K562 (cell line): ENCODE measurements around the gene CRPPA. TPM values are rescaled to one million over a fixed set of nuclear protein-coding genes. Genes with fewer than 3 reads are reported as not detected.

ENCODE experiments used
- ATAC-seq: fragments of 200-7000 bp; cut with Tn5 transposase; 3 replicates; pipeline ENCODE4 v1.9.1; 2020; ENCODE audit warnings: moderate library complexity
- BruUV-seq: library from RNA; stranded (reverse); fragments of 400-500 nt; replicated peaks from 2 replicates; lab custom pipeline; 2021; lab: Mats Ljungman, UMichigan
- CTCF ChIA-PET: fragments of 300-600 bp; formaldehyde crosslinking; extraction: SDS; loops from one replicate; lab custom pipeline; 2021; ENCODE audit warnings: low intra/inter-chr PET ratio; lab: Yijun Ruan, JAX
- POLR2A ChIA-PET: fragments of 300-600, 350-650 bp; sonication (Branson Sonifier 250); formaldehyde crosslinking; extraction: SDS; loops from one replicate; lab custom pipeline; 2021; ENCODE audit warnings: antibody characterized with exemption, inconsistent platforms; lab: Yijun Ruan, JAX
- DNase-seq, 4 experiments: peaks; one replicate each; pipeline versions ENCODE4 v3.0.0 to v3.0.0-alpha.2; 2011 to 2018; ENCODE audit warnings: low spot score in 3 of 4, mixed read lengths in 3 of 4; ENCODE audit errors: extremely low read depth in 1 of 4
- FAIRE-seq: peaks from 2 replicates; lab custom pipeline; 2011; peaks lifted over from hg19 to GRCh38; lab: Jason Lieb, UNC
- H2AFZ ChIP-seq: 2 replicates; pipeline ENCODE4 v1.6.0; 2011; ENCODE audit warnings: low read depth, low read length, control low read depth, inconsistent platforms
- H3K27ac ChIP-seq: fragments of 200-600 bp; 3 replicates; pipeline ENCODE4 v1.8.0; 2011; ENCODE audit warnings: low read depth, mild to moderate bottlenecking, control low read depth, inconsistent platforms, low read length, moderate library complexity, mixed read lengths; ENCODE audit errors: extremely low read depth
- H3K27me3 ChIP-seq, 2 experiments: fragments of 300-600 bp in 1 of 2; 2 replicates in 1 of 2; 3 replicates in 1 of 2; pipeline versions ENCODE4 v1.6.0 to v1.8.0; 2011; ENCODE audit warnings: inconsistent platforms in 2 of 2, low read length in 2 of 2, mild to moderate bottlenecking in 1 of 2, mixed read lengths in 1 of 2, moderate library complexity in 1 of 2; ENCODE audit not compliant: control insufficient read depth in 2 of 2, insufficient read depth in 2 of 2
- H3K36me3 ChIP-seq: fragments of 300-600 bp; 3 replicates; pipeline ENCODE4 v1.8.0; 2011; ENCODE audit warnings: mild to moderate bottlenecking, low read length, inconsistent platforms; ENCODE audit not compliant: control insufficient read depth, insufficient read depth
- H3K4me1 ChIP-seq, 2 experiments: fragments of 200-600 bp in 1 of 2; replicated peaks in 1 of 2; 2 replicates in 1 of 2; 3 replicates in 1 of 2; pipeline versions ENCODE4 v1.5.1 to v1.8.0; 2011; ENCODE audit warnings: inconsistent platforms in 2 of 2, low read length in 2 of 2, mild to moderate bottlenecking in 1 of 2, mixed read lengths in 1 of 2, moderate library complexity in 1 of 2; ENCODE audit not compliant: control insufficient read depth in 2 of 2, insufficient read depth in 2 of 2
- H3K4me2 ChIP-seq: 2 replicates; pipeline ENCODE4 v1.6.1; 2011; ENCODE audit warnings: low read length, control low read depth, inconsistent platforms, mixed read lengths; ENCODE audit not compliant: insufficient read depth
- H3K4me3 ChIP-seq: fragments of 200-600 bp; sonication (generic), shearing (Covaris generic); 2 replicates; pipeline ENCODE4 v1.5.1; 2016; ENCODE audit warnings: control low read depth, inconsistent platforms
- H3K79me2 ChIP-seq: fragments of 200-600 bp; 3 replicates; pipeline ENCODE4 v1.8.0; 2011; ENCODE audit warnings: low read length, inconsistent platforms; ENCODE audit not compliant: control insufficient read depth, insufficient read depth
- H3K9ac ChIP-seq, 2 experiments: 2 replicates each; pipeline versions ENCODE4 v1.6.0 to v1.6.1; 2011; ENCODE audit warnings: low read depth in 2 of 2, low read length in 2 of 2, control low read depth in 1 of 2, inconsistent platforms in 1 of 2, mild to moderate bottlenecking in 1 of 2, mixed read lengths in 1 of 2; ENCODE audit not compliant: insufficient read depth in 1 of 2
- H3K9me1 ChIP-seq: one replicate; pipeline ENCODE4 v1.6.0; 2011; ENCODE audit warnings: inconsistent platforms, mild to moderate bottlenecking, low read length, moderate library complexity; ENCODE audit not compliant: control insufficient read depth, insufficient read depth
- H3K9me3 ChIP-seq: replicated peaks from 2 replicates; pipeline ENCODE4 v1.5.1; 2011; ENCODE audit warnings: low read depth, low read length, inconsistent platforms; ENCODE audit not compliant: control insufficient read depth, insufficient read depth
- H4K20me1 ChIP-seq: replicated peaks from 2 replicates; pipeline ENCODE4 v1.6.1; 2011; ENCODE audit warnings: low read length, inconsistent platforms, mixed read lengths; ENCODE audit not compliant: control insufficient read depth, insufficient read depth
- ARID1B ChIP-seq: fragments of 450-650 bp; IDR thresholded peaks from 2 replicates; pipeline ENCODE4 v1.6.1; 2016; ENCODE audit warnings: antibody characterized with exemption, mild to moderate bottlenecking, inconsistent platforms
- BACH1 ChIP-seq: fragments of 200-800 bp; sonication (Bioruptor generic); IDR thresholded peaks from 2 replicates; pipeline ENCODE4 v1.6.1; 2016; ENCODE audit warnings: missing genetic modification characterization, missing compliant biosample characterization
- EP300 ChIP-seq: IDR thresholded peaks from 2 replicates; pipeline ENCODE4 v1.6.1; 2012; ENCODE audit warnings: low read length, improper control_type of control experiment
- FOXA3 ChIP-seq, 2 experiments: fragments of 450-650 bp in 1 of 2; sonication (generic) in 1 of 2; formaldehyde crosslinking; IDR thresholded peaks in 1 of 2; conservative IDR thresholded peaks in 1 of 2; 2 replicates each; pipeline versions ENCODE4 v1.4.0 to v1.8.0; 2020 to 2022; ENCODE audit warnings: mild to moderate bottlenecking in 2 of 2, missing genetic modification reagents in 1 of 2
- FOXM1 ChIP-seq, 2 experiments: fragments of 450-650 bp in 1 of 2; sonication (generic) in 1 of 2; formaldehyde crosslinking in 1 of 2; IDR thresholded peaks; 2 replicates each; pipeline versions ENCODE4 v1.6.1 to v1.9.0; 2017 to 2022; ENCODE audit warnings: low read depth in 2 of 2, mild to moderate bottlenecking in 2 of 2, missing genetic modification reagents in 1 of 2, moderate library complexity in 1 of 2
- GABPA ChIP-seq: fragments of 200-800 bp; sonication (Bioruptor generic); conservative IDR thresholded peaks from 2 replicates; pipeline ENCODE4 v1.6.1; 2016; ENCODE audit warnings: low read depth, missing genetic modification characterization, missing compliant biosample characterization
- KAT7 ChIP-seq: sonication (generic); formaldehyde crosslinking; IDR thresholded peaks from 2 replicates; pipeline ENCODE4 v1.8.0; 2022; ENCODE audit warnings: missing genetic modification reagents, mild to moderate bottlenecking, borderline replicate concordance
- NFIC ChIP-seq: fragments of 450-650 bp; IDR thresholded peaks from 2 replicates; pipeline ENCODE4 v1.6.1; 2017; ENCODE audit warnings: mild to moderate bottlenecking, inconsistent platforms
- NR2F6 ChIP-seq: fragments of 450-650 bp; formaldehyde crosslinking; IDR thresholded peaks from 2 replicates; pipeline ENCODE4 v1.4.0; 2020; ENCODE audit warnings: mild to moderate bottlenecking
- RAD21 ChIP-seq, 2 experiments: fragments of 250-450 bp in 1 of 2; fragments of 450-650 bp in 1 of 2; sonication (Bioruptor Pico) in 1 of 2; formaldehyde crosslinking in 1 of 2; IDR thresholded peaks in 1 of 2; conservative IDR thresholded peaks in 1 of 2; 2 replicates each; pipeline versions ENCODE4 v1.4.0 to v1.8.0; 2020 to 2022; ENCODE audit warnings: mild to moderate bottlenecking in 2 of 2, moderate library complexity in 1 of 2
- SMARCE1 ChIP-seq: fragments of 450-650 bp; IDR thresholded peaks from 2 replicates; pipeline ENCODE4 v1.7.1; 2016; ENCODE audit warnings: mild to moderate bottlenecking
- SOX6 ChIP-seq: fragments of 450-650 bp; IDR thresholded peaks from 2 replicates; pipeline ENCODE4 v1.6.1; 2014; ENCODE audit warnings: mild to moderate bottlenecking
- TEAD4 ChIP-seq, 2 experiments: sonication (generic) in 1 of 2; formaldehyde crosslinking in 1 of 2; IDR thresholded peaks; 2 replicates each; pipeline versions ENCODE4 v1.6.1 to v1.8.0; 2012 to 2022; ENCODE audit warnings: borderline replicate concordance in 1 of 2, inconsistent platforms in 1 of 2, low read length in 1 of 2, mild to moderate bottlenecking in 1 of 2, missing genetic modification reagents in 1 of 2
- WGBS: fragments of 100-300 bp; shearing (Covaris generic); methylation state at CpG from one replicate; pipeline ENCODE4 v1.1.6; 2016; ENCODE audit warnings: low coverage, mixed read lengths; ENCODE audit not compliant: insufficient coverage; ENCODE audit errors: missing lambda C conversion rate; 5-methylcytosine and 5-hydroxymethylcytosine counted together
- in situ Hi-C: fragments of 300-500 bp; cut with MboI; formaldehyde crosslinking; loops from 4 replicates; pipeline ENCODE4 v1.15.0; 2018; ENCODE audit warnings: inconsistent platforms, mixed read lengths
- intact Hi-C: fragments of 100-400 bp; cut with micrococcal nuclease; formaldehyde crosslinking; loops from 2 replicates; pipeline ENCODE4 v1.14.2; 2022
- polyA plus RNA-seq, 8 experiments: library from polyadenylated mRNA; depleted of rRNA in 4 of 8; stranded (reverse) in 5 of 8; unstranded in 3 of 8; fragments of >200 nt; fragmentation: Nextera tagmentation in 2 of 8; fragmentation: Illumina TruSeq in 1 of 8; extraction: Ambion mirVana in 2 of 8; extraction: Trizol in 1 of 8; gene quantifications; 2 replicates each; pipeline versions ENCODE4 v1.2.1 to v1.2.3, GENCODE V29; 2011 to 2014; ENCODE audit warnings: inconsistent platforms in 1 of 8, missing spikeins in 1 of 8
- total RNA-seq, 7 experiments: library from RNA; depleted of rRNA in 6 of 7; stranded (reverse); fragments of >200 nt in 6 of 7; fragmentation: Illumina TruSeq in 2 of 7; extraction: Trizol in 2 of 7; gene quantifications; 2 replicates each; pipeline versions ENCODE4 v1.2.1 to v1.2.3, GENCODE V29; 2011 to 2021; ENCODE audit warnings: low replicate concordance in 1 of 7
- TF ChIP-seq, protein P1 (sequence below), 2 experiments: fragments of 450-650 bp; formaldehyde crosslinking in 1 of 2; IDR thresholded peaks; 2 replicates each; pipeline versions ENCODE4 v1.4.0 to v1.6.1; 2014 to 2020; ENCODE audit warnings: mild to moderate bottlenecking in 2 of 2, borderline replicate concordance in 1 of 2, low read depth in 1 of 2

The CRPPA gene
- total and polyA plus RNA-seq, 9 of the 15 experiments (the other 6 are each of a cell fraction or from before 2014, with no cell fraction given) = 3.9 to 14.4 (median 7.8) TPM

DNA sequence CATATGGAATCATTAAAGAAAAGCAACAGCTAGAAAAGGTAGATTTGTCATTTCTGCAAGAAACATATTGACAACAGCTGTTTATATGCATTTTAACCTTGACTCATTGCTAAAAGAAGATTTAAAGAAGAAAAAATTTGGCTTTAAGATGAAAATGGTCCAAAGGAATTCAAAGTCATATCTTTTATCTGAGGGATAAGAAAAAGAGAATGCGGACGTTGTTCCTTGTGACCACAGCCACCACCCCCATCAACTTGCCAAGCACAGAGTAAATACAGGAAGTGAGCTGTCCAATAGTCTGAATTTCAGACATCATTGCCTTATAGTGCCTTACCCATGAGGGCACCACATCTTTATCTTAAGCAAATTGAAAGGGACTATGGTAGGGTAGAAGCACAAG, 7.3 kb upstream of the CRPPA start:
- WGBS = 13% methylated on average over 2 of the region's 2 CpGs
- intact Hi-C loops (loop anchor here (10.0 kb wide), 1 partner anchor 326 kb away; the partner anchor contains the start of gene TSPAN13), in situ Hi-C loops (no loop called here)
- H3K4me1 ChIP-seq = peaks cover 0 to 34% of the 10 kb centered on the region in 2 experiments; a peak in 4 of 5 replicates
- no peak overlapping the region for H3K4me2 ChIP-seq
- ChIA-PET CTCF (no interaction called here), POLR2A (no interaction called here)
- H4K20me1 ChIP-seq = no peaks in the 10 kb centered on the region
- no peak overlapping the region for H3K27ac ChIP-seq
- TF ChIP-seq NFIC (no peak), SMARCE1 (peak; percentile 23; the same call in 1 of the 2 replicates), SOX6 (peak; percentile 52; the same call in 1 of the 2 replicates), EP300 (peak; percentile 56; the same call in 1 of the 2 replicates), BACH1 (peak; percentile 57; the same call in 1 of the 2 replicates), RAD21 (CRISPR knock-in tag; conservative IDR thresholded peaks at IDR 0.05 in 1 of 2, IDR thresholded peaks at IDR 0.05 in 1 of 2) (0 out of 4 replicates have a peak, but pooled peaks of 1 of the 2 experiments have one; percentile 4), GABPA (tag) (peak; percentile 28; the same call in 1 of the 2 replicates), TEAD4 (IDR thresholded peaks at IDR 0.05; ENCODE audit: low read length) (peak; percentile 62; the same call in 1 of the 2 replicates), TEAD4 (CRISPR knock-in tag; IDR thresholded peaks at IDR 0.05; ENCODE audit: borderline replicate concordance) (no peak), ARID1B (0 out of 2 replicates have a peak, but pooled peaks have one; percentile 14), NR2F6 (CRISPR knock-in tag) (no peak), FOXA3 (CRISPR knock-in tag; conservative IDR thresholded peaks at IDR 0.05 in 1 of 2, IDR thresholded peaks at IDR 0.05 in 1 of 2) (peak in 1 of 2 experiments; percentile 66; a peak in 2 of 4 replicates), FOXM1 (IDR thresholded peaks at IDR 0.05; ENCODE audit: low read depth) (no peak), FOXM1 (CRISPR knock-in tag; IDR thresholded peaks at IDR 0.05; ENCODE audit: low read depth) (no peak), KAT7 (CRISPR knock-in tag) (no peak)
- TF ChIP-seq, protein P1, sequence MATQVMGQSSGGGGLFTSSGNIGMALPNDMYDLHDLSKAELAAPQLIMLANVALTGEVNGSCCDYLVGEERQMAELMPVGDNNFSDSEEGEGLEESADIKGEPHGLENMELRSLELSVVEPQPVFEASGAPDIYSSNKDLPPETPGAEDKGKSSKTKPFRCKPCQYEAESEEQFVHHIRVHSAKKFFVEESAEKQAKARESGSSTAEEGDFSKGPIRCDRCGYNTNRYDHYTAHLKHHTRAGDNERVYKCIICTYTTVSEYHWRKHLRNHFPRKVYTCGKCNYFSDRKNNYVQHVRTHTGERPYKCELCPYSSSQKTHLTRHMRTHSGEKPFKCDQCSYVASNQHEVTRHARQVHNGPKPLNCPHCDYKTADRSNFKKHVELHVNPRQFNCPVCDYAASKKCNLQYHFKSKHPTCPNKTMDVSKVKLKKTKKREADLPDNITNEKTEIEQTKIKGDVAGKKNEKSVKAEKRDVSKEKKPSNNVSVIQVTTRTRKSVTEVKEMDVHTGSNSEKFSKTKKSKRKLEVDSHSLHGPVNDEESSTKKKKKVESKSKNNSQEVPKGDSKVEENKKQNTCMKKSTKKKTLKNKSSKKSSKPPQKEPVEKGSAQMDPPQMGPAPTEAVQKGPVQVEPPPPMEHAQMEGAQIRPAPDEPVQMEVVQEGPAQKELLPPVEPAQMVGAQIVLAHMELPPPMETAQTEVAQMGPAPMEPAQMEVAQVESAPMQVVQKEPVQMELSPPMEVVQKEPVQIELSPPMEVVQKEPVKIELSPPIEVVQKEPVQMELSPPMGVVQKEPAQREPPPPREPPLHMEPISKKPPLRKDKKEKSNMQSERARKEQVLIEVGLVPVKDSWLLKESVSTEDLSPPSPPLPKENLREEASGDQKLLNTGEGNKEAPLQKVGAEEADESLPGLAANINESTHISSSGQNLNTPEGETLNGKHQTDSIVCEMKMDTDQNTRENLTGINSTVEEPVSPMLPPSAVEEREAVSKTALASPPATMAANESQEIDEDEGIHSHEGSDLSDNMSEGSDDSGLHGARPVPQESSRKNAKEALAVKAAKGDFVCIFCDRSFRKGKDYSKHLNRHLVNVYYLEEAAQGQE (IDR thresholded peaks at IDR 0.05; ENCODE audit: borderline replicate concordance) = peak; percentile 13; the same call in 1 of the 2 replicates
- TF ChIP-seq, protein P1 (CRISPR knock-in tag; IDR thresholded peaks at IDR 0.05; ENCODE audit: low read depth) = no peak
- no peaks in the 10 kb centered on the region for H3K9me3 ChIP-seq
- no peaks in the 10 kb centered on the region for H3K79me2 ChIP-seq
- no peaks in the 10 kb centered on the region for H3K9me1 ChIP-seq
- DNase-seq (no peak), FAIRE-seq (no peak), ATAC-seq (no peak)
- H3K9ac ChIP-seq = no peak overlapping the region
- no TSS peak for BruUV-seq
- peak overlapping the region; percentile 53 for H2AFZ ChIP-seq
- no peak overlapping the region for H3K4me3 ChIP-seq
- H3K36me3 ChIP-seq = no peaks in the 10 kb centered on the region
- no peaks in the 10 kb centered on the region for H3K27me3 ChIP-seq
